Hematopoietic multipotent progenitor cell treated with erythropoietin and hydrocortisone succinate and interleukin-3 and kit ligand, for 17 days (in vitro differentiated cells): ENCODE data around the gene SLC51B.
"Not testable (repeated sequence)": the region's sequence is repeated elsewhere in the genome, so short reads cannot be mapped to it uniquely, and the experiment has no call there.

Experiments
- DNase-seq: peaks from one replicate; pipeline ENCODE4 v3.0.0-alpha.2; 2015; ENCODE audit warnings: low spot score

Gene SLC51B

DNA sequence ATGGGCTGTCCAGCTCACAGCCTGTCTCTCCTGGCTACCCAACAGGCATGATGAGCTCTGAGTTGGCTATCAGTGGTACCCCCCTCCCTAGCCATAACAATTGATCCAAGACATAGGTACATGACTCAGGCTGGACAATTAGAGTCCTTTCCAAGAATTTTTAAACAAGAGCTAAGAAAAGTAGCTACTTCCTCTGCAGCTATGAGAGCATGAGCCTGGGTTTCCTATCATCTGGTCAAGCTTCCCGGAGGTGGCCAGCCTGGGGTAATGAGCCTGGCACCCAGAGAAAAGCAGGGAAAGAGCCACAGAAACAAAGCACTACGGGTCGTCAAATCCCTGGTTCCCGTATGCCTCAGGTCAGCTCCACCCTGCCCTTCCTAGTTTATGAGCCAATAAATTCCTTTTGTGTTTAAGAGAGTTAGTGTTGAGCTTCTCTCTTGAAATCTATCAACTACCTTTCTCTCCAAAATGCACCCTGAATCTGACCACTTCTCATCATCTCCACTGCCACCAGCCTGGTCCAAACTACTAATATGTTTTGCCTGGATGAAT lies 2.3 kb upstream of the SLC51B start:
- DNase-seq = no peak

DNA sequence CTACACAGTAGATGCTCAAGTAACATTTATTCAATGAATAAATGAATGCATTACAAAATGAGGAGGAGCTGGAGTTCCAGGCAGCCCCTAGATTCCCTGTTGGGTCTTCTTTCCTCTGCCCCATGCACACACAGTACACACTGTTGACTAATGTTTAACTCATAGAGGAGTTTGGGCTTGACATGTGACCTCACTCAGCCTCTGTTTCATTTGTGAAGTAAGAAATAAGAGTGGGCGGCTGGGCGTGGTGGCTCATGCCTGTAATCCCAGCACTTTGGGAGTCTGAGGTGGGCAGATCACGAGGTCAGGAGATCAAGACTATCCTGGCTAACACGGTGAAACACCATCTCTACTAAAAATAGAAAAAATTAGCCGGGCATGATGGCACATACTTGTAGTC lies 969 bp upstream of the SLC51B start:
- not testable (repeated sequence) for DNase-seq

DNA sequence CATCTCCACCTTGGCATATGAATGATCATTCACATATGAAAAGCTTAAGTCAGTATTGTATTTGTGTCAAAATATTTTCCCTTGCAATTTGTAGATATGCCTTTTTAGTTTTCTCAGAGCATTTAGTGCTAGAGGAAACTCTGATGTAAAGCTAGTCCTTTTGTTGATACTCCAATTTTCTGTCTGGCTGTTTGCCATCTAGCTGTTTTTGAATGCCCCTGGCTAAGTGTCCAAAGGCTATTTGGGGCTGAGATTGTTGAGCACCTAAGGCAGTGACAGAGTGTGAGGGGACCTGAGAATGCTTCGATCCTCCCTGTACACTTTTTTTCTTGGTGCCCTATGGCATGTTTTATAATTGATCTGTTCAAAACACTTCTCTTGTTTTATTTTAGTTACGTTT lies 3.1 kb downstream of the SLC51B start:
- no peak for DNase-seq

DNA sequence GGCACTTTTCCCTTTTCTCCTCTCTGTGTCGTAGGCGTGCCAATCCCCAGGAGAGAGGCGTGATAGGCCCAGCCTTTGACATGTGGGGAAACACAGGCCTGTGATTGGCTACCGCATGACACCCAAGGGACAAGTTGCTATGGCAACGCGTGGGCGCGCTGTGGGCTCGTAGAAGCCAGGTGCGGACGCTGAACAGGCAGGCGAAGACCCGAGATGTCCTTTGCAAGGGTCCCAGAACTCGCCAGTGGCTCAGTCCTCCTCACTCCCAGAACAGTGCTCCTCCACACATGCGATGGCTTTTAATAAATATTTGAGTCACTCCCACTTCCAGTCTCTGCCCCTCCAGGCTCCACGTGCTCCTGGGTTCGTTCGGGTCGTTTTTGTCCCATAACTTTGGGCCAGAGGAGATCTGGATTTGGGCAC lies 4.2 kb downstream of the SLC51B start:
- peak; percentile 51 for DNase-seq

DNA sequence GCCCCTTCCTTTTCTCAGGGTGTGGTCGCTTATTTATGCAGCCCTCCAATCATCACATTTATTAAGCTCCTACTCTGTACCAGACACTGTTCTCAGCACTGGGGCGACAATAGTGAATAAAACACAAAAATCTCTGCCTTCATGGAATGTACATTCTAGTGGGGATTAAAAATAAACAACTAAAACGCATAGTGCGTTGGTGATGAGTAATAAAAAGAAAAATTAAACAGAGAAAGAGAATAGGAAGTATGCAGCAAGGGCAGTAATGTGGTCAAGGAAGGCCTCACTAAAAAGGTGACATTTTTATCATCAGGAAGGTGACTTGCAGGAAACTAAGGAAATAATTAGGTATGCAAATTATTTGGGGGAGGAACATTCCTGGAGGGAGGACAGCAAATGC lies 5.1 kb downstream of the SLC51B start:
- no peak for DNase-seq

DNA sequence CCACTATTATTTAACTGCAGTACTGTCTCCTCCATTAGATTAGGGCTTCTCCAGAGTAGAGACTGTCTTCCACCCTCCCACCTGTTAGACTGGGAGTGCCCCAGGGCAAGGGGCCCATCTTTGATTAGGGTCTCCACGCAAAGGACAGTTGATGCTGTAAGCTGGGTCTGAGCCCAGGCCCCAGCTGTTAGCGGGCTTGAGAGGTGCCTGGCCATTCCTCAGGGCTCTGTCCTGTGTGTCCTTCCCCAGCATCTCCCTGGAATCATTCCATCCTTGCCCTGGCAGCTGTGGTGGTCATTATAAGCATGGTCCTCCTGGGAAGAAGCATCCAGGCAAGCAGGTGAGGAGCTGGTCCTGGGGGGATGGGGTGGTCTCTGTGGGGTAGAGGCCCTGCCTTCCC lies 6.1 kb downstream of the SLC51B start:
- DNase-seq = no peak

DNA sequence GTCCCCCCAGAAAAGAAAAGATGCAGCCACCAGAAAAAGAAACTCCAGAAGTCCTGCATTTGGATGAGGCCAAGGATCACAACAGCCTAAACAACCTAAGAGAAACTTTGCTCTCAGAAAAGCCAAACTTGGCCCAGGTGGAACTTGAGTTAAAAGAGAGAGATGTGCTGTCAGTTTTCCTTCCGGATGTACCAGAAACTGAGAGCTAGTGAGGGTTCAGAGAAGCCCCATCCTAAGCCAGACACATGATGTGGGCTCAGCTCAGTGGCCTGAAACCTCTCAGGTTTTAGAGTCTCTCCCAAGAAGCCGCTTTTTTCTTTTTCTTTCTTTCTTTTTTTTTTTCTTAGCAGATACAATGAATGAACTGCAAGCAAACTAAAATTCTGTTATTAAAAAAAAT lies 7.8 kb downstream of the SLC51B start:
- no peak for DNase-seq

DNA sequence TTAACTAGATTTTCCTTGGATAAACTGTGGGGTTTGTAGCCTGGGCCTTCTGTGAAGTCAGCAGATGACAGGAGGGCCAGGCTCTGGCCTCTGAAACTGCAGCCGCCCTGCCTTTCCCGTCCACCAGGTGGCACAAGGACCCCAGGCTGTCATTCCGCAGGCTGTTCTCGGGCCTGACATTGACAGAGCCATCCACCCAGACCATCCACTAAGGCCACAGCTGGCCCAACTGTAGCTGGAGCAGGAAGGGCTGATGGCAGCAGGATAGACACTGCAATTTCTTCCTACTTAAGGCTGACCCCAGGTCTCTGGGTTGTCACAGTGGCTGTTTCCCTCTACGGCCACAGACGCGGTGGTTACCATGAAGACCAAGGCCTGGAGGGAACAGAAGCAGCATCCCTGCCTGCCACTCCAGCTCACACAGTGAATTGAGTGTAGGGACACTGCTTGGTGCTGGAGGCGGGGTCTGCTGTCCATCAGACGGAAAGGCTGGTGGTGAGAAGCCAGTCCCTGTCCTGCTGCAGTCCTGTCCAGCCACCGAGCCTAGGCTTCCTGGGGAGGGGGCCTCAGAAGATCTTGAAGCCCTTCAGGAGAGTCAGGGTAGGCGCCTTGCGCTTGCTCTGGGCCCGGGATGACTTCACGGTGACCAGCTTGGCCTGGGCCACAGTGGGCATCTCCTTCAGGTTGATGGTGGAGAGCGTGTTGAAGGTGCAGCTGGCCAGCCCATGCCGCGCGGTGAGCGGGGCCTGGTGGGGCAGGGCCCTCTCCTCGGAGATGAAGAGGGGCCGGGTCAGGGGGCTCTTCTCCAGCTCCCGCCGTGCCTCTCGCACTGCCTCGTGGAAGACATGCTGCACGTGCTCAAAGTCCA lies 9.4 kb downstream of the SLC51B start:
- DNase-seq = peak; percentile 41

DNA sequence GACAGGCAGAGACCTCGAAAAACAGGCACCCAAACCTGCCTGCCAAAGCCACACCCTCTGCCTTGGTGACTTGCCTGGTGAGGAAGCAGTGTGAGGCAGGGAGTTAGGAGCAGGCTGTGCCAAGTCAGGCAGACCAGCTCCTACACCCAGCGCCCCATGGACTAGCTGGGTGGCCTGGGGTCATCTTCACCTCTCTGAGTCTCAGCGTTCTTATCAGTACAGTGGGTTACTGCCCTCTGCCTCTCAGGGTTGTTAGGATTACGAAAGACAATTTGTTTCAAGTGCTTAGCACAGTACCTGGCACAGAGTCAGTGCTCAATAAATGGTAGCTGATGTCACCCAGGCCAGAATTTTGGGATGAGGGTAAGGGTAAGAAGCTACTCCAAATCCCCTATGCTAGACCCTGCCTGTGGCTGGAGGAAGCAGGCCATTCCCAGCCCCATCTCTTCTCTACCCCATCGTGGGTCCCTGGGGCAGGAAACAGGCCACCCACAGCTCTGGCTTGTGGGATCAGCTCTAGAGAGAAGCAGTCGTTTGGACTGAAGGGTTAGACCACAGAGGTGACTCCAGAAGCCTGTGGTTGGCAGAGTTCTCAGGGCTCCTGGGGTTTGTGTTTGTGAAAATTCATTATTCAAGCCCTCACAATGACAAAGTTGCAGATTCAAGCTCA lies 10.1 kb downstream of the SLC51B start:
- no peak for DNase-seq

DNA sequence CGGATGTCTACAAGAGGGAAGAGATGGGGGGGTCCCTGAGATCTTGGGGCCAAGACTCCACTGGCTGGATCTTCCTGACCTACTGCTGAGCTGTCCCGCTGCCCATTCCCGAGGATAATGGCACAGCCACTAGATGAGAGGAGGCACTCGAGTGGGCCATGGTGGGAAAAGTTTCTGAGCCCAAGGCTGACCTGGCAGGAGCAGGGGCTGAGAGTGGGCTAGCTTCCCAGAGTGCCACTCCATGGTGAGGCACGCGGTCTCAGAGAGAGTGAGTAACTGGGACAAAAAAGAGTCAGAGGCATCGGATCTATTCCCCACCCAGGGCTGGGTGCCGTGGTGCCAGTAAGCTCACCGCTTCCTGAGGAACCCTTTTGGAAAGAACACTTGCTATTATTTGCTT lies 10.9 kb downstream of the SLC51B start:
- DNase-seq = no peak

DNA sequence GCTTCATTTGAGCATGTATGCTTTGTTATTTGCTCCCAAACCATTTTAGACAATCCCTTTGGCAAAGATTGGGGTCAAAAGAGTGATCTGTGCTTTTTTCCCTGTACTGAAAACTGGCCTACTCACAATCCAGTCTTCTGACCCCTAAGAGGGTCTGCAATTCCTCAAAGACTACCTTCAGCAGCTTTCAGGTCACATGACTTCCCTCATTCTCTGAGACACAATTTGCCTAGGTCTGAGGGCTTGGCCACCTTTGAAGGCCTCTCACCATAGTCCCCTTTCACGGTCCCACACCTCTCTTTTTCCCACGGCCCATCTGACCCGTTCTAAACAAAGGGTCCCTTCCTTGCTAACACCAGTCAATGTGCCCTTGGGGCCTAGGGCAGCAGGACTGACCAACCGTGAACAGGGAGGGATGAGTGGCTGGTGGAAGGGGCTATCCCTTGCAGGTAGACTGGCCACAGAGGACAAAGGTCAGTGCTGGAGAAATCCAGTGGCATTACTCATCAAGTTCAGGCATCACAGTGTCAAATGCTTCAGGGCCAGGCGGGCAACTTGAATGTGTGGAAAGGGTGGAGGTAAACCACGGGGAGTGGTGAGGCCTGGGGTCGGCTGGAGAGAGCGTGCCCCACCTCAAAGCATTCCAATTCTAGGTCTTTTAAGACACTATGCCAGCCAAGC lies 11.8 kb downstream of the SLC51B start:
- DNase-seq = no peak

DNA sequence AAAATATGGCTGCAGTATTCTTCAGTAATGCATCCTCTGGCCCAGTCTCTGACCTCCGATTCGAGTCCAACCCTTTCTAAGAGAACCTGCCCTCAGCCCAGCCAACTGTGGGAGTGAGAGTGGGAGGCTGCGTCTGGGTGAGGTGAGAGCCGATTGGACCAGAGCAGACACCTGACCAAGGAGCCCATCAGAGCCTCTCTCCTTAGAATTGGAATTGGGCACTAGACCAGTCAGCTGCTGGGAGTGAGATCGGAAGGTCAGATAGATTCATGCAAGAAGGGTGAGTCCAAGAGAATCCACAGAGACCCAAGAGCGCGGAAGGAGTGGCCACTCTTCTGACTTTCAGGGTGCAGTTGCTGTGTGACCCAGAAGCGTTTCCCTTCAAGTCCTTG lies 12.4 kb downstream of the SLC51B start:
- no peak for DNase-seq

DNA sequence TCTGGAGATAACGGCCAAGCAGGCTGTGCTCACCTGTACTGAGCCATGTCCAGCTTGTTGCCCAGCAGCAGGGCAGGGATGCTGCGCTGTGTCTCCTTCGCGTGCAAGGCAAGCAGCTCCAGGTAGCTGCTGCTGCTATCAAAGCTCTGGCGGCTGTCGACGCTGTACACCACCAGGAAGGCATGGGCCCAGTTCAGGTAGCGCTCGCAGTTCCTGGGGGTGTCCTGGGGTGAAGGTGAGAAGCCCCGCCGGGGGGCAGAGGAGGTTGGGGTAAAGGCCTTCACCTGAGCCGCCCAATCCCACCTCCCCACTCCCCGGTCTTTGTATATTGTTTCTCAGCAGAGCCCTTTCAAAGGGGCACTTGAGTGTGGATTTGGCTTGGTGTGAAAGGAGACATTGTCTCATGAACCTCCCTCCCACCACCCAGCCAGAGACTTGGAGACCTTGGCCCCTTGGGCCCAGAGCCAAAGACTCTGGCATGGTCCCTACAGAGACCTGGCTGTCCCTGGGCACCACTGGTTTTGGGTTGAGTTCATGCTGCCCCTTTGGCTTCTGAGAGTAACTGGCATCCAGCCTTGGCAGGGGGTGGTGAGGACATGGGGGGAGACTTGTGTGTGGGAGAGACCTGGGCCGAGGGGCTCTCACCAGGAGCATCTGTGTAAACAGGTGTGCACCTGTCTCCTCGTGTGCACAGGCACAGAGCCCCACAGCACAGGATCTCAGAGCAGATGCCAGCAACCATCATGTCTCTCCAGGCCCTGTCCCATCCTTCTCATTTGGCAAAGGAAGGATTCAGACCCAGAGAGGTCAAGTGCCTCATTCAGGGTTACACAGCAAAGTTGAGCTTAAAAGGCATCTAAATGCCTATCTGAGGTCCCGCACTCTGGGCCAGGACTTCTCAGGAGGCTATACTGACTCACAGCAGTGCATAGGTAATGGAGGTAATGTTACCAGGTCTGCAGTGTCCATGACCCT lies 13.5 kb downstream of the SLC51B start:
- no peak for DNase-seq

DNA sequence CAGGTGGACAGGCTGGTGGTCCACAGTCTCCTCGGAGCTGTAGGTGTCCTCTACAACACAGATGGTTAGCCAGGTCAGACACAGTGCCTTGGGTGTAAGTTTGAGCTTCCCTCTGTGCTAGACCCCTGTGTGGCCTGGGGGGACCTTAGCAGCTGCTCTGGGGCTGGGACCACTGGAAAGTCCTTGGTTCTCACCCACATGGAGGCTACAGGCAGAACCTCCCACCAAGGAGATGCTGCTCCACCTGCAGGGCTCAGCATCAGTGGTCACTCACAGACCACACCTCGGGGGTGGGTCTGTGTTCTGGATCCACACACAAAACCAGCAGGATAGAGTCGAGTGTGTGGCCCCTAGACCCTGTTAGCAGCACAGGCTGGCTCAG lies 14.2 kb downstream of the SLC51B start:
- no peak for DNase-seq

DNA sequence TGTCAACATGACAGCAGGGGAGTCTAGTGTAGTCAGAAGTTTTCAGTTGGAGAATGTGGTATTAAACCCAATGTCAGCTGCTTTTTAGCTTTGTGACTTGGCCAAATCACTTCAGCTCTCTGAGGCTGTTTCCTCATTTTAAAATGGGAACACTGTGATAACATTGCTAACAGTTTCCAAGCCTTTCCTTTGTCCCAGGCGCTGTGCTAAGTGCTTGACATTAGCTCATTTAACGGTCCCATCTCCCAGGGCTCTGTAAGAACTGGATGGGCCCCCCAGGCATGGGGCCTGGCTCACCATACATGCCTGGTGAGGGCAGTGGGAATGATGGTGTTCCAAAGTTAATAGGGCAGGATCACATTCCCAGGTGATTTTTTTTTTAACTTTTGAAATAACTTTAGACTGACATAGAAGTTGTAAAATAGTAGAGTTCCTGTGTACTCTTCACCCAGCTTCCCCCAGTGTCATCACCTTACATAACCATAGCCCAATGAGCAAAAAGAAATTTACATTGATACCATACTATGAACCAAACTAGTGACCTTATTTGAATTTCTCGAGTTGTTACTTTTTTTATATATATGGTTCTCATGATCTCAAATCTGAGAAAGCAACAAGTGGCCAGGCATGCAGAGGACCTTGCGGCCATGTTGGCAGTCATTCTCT lies 14.9 kb downstream of the SLC51B start:
- no peak for DNase-seq

DNA sequence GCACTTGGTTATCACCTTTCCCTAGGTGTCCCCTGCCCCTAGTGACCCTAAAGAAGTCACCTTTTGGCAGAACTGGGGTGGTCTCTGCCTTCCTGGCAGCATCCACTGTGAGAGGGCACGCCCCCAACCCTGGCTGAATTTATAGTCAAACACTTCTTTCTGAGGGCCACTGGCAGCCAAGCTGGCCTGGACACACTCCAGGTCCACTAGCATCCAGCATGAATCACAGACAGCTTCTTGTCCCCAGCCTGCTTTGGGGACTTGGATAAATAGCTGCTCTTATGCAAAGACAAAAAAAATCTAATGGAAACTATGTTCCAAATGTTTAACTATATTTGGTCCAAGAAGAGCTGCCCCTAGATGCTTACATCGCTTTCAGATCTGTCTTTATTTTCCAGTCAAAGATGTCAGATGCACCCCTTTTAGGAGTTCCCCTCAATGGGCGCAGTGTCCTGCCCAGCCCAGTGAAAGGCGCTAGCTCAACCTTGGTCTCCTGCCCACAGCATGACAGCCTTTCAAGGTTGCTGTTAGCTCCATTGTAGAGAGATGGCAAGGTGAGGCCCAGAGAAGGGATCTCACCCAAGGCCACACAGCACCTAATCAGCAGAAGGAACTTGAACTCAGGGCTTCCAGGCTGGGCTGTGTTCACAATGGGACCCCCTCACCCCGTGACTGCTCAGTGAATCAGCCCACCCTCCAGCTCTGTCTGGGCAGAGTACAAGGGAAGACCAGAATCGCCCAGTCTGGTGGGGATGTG lies 15.6 kb downstream of the SLC51B start:
- no peak for DNase-seq

DNA sequence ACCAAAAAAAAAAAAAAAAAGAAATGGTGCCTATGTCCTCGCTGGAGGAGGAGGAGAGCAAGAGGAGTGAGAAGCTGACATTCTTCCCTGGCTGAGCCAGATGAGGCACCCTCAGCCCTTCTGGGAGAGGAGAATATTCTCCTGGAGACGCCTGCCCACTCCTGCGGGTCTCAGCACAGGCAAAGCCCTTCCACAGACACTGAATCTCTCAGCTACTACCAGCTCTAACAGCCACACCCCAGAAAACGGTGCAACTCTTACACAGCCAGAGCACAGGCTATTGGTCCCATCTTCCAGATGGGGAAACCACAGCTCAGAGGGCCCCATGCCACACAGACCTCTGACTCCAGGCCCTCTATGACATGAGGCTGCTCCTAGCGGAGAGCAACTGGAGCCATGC lies 16.9 kb downstream of the SLC51B start:
- no peak for DNase-seq

DNA sequence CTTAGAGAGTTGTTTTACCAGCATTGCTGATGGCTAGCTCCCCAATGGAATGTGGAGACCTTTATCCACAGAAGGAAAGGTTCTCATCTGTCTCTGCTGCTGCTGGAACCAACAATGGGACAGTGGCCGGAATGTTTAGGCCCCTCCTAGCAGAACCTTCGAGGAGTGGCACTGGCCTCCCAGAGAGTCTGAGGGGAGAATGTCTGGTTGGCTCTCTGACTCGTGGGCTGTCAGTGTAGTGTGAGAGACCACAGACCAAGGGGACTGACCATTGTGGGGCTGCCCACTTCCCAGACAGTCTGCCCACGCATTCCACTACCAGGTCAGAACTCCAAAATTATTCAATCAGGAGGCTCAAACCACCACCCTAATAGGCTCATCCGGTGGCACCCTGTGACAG lies 17.5 kb downstream of the SLC51B start:
- DNase-seq = no peak

DNA sequence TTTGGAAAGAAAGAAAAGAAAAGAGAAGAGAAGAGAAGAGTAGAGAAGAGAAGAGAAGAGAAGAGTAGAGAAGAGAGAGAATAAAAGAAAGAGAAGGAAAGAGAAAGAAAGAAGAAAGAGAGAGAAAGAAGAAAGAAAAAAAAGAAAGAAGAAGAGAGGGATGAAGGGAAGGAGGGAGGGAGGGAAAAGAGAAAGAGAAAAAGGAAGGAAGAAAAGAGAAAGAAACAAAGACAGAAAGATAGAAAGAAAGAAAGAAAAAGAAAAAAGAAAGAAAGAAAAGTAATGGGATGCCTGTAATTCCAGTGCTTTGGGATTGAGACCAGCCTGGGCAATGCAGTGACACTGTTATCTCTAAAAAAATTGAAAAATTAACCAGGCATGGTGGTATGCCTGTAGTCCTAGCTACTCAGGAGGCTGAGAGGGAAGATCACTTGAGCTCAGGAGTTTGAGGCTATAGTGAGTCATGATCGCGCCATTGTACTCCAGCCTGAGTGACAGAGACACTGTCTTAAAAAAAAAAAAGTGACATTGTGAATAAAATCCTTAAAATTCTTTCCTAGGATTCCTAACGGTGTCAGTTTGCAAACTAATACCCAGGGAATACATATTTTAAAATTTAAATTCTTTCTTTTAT lies 20.9 kb downstream of the SLC51B start:
- no peak for DNase-seq
